Stimulated activated naive CD8-positive, alpha-beta T cell treated with anti-CD3 and anti-CD28 coated beads, Interleukin-15, Interleukin-2, amounts not matched to agents 100 U/mL and 50 U/mL, for 24 hours (primary cell): ENCODE results near the gene ZNF334.
A peak's percentile ranks its signal among the peaks of the same experiment; 100 is the strongest.

ENCODE experiments used
- ATAC-seq: fragments of 150-1000 bp; cut with Tn5 transposase; one replicate; pipeline ENCODE4 v1.10.0; 2021
- DNase-seq: peaks from one replicate; pipeline ENCODE4 v3.0.0; 2021

The ZNF334 gene

DNA sequence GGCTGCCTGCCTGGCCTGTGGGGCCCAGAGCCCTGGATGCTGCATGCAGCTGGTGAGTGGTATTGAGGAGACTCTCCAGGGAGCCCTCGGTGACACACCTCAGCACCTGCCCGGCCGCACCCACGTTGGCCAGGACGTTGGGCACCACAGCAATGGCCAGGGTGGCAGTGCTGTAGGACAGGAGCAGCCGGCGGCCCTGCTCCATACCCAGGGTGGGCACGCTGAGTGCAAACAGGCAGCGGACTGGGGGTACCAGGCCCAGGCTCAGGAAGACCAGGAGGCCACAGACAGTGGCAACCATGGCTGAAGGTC lies 32.4 kb upstream of the ZNF334 start:
- DNase-seq (no peak), ATAC-seq (no peak)

DNA sequence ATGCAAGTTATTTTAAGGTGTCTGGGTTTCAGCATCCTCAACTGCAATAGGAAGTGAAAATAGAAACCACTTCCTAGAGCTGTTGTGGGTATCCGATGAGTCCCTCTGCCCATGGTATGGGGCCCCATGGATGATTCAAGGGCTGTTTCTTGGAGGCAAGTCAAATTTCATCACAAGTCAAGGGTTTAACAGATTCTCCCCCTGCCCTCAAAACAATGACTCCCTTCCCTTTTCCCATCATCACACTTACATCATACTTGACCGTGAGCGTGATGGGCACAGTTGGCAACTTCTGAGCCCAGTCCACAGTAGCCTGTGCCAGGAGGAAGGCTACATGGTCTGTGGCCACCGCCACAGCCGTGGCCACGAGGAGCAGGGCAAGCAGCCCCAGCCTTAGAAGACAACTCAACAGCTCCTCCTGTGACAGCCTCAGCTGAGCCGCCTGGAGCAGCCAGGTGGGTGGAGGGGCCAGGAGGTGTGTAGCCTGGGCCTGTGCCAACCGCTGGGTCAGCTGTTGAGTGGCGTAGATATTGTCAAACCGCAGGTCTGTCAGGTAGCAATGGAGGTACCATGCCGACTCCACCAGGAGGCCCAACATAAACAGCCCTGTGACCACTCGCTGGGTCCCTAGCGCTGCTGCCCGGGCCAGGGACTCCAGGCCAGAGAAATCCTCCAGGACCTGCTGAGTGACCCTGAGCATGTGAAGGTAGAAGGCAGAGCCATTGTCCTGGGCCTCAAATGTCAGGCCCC lies 31.9 kb upstream of the ZNF334 start:
- peak; percentile 47 for DNase-seq
- peak; percentile 91 for ATAC-seq

DNA sequence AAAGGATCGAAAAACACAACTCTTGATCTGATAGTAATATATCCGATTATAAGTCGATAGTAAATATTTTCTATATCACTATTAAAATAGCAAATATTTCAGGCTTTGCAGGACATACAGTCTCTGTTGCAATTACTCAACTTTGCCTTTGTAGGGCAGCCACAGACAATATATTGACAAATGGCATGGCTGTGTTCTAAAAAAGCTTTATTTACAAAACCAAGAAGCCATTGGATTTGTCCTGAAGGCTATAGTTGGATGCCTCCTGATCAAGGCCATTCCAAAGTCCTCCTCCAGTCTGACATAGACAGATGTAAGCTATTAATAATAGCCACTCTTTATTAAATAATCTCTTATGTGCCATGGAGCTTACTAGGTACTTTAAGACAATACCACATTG lies 31.2 kb upstream of the ZNF334 start:
- DNase-seq (no peak), ATAC-seq (no peak)

DNA sequence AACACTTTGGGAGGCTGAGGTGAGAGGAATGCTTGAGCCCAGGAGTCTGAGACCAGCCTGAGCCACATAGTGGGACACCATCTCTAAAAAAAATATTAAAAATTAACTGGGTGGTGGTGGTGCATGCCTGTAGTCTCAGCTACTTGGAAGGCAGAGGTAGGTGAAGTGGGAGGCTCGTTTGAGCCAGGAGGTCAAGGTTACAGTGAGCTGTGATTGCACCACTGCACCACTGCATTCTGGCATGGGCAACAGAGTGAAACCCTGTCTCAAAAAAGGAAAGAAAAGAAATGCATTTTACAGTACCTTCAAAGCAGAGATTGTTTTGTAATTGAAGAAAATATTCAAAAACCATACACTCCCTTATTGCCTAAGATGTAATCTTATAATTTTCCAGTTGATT lies 30.6 kb upstream of the ZNF334 start:
- ATAC-seq: no peak

DNA sequence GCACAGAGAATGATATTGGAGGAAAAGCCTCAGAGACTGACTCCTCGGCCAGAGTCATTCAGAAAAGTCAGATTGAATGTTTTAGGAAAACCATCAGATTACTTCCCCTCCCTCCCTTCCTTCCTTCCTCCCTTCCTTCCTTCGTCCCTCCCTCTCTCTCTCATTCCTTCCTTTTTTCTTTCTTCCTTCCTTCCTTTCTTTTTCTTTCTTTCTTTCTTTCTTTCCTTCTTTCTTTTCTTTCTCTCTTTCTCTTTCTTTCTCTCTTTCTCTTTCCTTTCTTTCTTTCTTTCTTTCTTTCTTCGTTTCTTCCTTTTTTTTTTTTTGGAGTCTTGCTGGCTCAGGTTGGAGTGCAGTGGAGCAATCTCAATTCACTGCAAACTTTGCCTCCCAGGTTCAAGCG lies 29.7 kb upstream of the ZNF334 start:
- ATAC-seq (no peak), DNase-seq (no peak)

More for the DNA sequence above, 30.6 kb upstream of the ZNF334 start:
- DNase-seq: no peak

DNA sequence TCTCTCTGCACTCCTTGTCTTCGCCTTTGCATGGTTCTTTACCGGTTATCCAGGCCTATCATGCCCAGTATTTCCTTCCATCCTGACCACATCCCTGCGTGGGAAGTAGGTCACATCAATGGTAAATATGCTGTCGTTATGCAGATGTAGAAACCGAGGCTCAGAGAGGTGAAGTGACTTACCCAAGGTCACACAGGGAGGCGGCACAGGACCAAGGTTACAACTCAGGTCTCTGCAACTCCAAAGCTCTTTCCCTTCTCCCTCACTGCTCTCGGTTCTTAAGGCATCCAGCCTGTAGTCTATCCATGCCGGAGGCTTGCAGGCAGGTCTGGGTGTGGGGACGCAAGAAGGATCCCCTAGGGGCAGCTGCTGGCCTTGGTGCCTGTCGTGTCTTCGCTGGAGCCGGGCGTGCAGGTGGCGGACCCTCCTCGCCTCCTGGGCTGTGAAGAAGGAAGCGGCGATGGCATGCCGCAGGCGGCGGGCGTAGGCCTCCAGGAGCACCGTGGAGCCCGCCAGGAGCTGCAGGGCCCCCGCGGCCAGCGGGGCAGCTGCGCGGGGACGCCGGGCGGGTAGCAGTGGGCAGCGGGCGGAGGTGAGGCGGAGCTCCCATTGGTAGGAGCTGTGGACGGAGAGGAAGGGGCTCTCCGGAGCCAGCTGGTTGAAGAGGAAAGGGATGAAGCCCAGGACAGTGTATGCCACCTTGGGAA lies 28.0 kb upstream of the ZNF334 start:
- ATAC-seq (no peak), DNase-seq (no peak)

DNA sequence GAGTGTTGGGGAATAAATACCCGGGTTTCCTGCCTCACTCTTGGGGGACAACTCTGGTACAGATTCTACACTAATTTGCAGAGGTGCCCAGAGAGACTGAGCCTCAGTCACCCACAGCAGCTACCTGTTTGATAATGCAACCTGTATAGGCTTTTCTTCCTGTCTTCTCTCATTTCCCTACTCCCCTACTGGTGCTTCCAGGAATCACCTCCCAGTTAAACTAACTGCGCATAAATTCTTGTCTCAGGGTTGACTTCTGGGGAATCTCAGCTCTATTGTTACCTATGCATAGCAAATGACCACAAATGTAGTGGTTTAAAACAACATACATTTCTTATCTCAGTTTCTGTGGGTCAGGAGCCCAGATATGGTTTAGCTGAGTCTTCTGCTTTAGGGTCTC lies 25.8 kb upstream of the ZNF334 start:
- DNase-seq (no peak), ATAC-seq (no peak)

DNA sequence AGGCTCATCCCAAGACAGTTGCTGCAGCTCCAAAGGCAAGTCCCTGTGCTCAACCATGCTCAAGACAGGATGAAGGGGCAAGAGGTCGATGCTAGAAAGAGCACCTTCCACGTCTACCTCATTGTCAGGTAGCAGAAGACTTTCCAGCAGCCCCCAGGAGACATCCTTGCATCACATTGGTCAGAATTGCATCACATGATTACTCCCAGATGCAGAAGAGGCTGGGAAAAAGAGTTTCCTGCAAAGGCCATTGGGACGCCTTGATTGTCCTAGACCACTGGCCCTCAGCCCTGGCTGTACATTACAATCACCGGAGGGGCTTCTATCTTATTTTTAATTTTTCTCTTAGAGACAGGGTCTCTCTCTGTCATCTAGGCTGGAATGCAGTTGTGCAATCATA lies 17.3 kb upstream of the ZNF334 start:
- ATAC-seq: no peak
- no peak for DNase-seq

DNA sequence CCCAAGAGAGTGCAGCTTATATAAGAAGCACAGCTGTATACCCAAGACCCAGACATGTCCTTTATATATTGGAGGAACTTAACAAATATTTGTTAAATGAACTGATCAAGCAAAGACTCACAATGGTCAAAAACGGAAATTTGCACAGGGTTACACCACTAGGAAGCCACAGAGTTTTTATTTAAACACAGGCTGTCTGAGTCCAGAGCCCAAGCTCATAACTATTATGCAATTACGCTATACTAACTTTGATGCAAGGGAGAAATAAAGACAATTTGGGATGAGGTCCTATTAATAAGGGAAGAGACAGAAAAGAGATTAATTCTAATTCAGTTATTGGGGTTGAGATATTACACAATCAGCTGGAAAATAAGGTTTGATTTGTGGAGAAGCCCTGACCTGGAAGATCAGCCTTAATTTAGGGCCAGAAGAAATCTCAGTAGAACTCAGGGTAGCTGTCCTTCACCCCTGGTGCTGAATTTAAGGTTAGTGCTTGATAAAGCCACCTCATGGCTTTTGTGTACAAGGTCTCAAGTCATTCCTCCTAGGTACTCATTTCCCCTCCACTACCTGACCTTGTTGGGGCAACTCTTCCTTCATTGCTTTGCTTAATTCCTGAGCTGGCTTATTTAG lies 10.5 kb upstream of the ZNF334 start:
- DNase-seq: no peak
- ATAC-seq: no peak

DNA sequence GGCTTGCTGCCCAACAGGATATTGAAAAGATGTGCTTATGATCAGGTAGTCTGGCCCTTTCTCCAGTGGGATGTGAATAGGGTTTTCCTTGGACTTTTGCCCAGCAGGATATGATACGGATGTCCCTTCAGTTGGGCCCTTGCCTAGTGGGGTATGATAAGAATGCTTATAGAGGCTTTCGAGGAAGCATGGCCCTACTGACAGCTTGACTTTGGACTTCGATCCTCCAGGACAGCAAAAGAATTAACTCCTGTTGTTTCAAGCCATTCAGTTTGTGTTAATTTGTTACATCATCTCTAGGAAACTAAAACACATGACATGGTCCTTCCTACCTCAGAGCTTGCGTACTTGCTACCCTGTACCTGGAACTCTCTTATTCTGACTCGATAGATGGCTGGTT lies 9.7 kb upstream of the ZNF334 start:
- no peak for ATAC-seq
- no peak for DNase-seq

DNA sequence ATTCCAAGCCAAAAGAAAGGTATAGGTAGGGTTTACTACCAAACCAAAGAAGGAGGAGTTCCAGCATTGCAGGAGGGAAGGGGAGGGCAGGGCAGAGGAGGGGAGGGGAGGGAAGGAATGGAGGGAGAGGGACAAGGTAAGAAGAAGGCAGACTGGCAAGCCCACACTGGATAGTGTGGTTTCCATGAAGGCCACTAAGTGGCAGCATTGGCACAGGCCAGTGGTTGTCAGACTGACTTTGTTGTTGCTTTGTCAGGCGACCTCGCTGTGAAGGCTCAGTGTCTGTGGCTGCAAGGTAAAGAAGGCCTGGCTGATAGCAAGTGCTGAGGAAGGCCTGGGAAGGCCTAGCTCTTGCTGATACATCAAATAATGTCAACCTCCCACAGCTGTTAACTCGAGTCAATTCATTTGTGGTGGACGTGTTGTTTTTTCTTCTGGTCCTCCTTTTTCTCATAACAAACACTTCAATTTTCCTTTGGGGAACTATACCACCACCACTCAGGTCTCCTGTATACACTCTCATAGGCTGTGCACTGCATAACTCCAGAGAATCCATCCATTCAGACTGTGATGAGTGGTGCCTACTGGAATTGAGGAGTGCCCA lies 7.7 kb upstream of the ZNF334 start:
- peak; percentile 43 for DNase-seq
- peak; percentile 83 for ATAC-seq

DNA sequence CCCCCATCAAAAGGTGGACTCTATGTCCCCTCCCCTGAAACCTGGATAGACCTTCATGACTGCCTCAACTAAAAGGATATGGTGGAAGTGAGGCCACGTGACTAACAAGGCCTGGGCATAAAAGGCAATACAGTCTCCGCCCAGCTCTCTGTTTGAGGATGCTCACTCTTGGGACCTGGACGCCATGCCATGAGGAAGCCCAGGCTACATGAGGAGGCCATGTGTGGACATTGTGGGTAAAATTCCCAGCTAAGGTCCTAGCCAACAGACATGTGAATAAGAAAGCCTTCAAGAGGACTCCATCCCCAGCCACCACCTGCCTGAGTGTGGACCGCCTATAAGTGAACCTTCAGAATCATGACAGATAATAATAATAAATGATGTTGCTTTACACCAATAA lies 7.2 kb upstream of the ZNF334 start:
- ATAC-seq (no peak), DNase-seq (no peak)

DNA sequence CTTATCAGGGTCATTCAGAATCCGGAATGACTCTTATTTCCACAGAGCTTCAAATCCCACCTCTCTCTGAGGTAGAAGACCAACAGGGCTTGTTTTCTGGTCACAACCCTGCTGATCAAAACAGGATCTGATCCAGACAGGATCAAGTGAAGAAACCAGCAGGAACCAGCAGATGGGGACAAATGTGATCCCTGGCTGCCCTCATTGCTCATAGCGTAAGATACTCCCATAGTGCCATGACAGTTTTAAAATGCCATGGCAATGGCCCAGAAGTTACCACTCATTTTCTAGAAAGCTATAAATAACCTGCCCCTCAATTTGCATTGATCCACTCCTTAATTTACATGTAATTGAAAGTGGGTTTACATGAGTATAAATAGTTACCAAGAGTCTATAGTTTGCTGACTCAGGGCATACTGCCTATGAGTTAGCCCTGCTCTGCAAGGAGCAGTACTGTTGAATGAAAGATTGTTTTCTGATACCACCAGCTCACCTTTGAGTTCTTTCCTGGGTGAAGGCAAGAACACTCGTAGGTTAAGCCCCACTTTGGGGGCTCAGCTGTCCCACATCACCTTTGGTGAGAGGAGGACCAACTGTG lies 6.2 kb upstream of the ZNF334 start:
- ATAC-seq: no peak

DNA sequence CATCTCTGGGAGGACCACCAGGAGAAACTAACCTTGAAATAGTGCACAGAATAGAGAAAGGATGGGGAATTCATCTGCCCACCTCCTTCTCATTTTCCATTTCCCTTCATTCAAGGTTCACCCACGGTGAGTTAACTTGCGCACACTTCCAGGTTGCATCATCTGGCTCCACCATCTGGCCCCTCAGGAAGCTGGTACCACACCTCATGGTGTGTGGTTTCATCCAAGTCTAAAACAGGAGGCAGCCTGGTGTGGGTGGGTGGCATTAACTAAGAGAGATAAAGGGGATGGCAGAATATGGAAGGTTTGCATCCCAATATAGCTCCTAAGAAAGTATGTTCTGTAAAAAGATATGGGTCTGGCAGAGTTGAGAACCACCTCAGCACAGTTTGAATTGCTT lies 3.8 kb downstream of the ZNF334 start:
- peak; percentile 5 for DNase-seq
- ATAC-seq: no peak

More for the DNA sequence above, 6.2 kb upstream of the ZNF334 start:
- no peak for DNase-seq

DNA sequence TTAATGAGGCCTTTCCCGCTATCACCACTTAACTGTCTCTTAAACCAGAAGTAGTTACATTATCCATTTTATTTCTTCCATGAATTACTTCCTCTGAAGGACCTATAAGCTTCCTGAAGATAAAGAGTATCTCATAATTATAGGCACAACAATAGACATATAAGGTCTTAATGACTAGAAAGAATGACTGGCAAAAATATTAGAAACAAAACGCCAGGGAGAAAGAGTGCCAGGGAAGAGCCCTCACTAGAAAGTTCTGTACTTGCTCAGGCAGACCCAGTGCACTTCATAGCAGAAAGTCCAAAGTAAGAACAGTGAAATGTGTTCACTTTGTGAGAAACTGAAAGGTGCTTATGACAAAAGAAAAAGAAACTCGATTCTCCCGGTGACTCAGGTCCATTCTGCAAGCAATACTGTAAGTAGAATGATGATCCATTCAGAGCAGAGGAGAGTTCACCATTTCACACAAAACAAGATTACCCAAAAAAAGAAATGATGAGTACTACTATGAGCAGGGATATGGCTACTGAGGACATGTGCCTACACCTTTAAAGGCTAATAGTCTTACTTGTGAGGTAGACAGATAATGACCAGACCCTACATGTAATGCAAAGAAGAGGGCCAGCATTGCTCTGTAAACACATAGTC lies 5.5 kb downstream of the ZNF334 start:
- ATAC-seq: peak; percentile 57

DNA sequence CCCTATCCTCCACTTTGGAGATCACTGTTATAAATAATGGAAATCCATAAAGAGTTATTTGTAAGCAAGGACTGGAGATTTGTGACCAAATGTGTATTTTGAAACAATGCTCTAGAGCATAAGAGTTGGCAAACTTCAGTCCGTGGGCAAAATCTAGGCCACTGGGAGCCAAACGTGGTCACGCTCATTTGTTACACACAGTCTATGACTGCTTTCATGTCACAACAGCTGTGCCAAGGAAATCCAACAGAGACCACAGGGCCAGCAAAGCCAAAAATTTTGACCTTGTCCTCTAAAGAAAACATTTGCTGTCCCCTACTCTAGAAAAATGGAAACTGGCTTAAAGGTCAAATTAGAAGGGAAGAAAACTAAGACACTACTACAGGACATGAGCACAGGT lies 7.9 kb downstream of the ZNF334 start:
- no peak for ATAC-seq
- DNase-seq: no peak

More for the DNA sequence above, 5.5 kb downstream of the ZNF334 start:
- DNase-seq: no peak

DNA sequence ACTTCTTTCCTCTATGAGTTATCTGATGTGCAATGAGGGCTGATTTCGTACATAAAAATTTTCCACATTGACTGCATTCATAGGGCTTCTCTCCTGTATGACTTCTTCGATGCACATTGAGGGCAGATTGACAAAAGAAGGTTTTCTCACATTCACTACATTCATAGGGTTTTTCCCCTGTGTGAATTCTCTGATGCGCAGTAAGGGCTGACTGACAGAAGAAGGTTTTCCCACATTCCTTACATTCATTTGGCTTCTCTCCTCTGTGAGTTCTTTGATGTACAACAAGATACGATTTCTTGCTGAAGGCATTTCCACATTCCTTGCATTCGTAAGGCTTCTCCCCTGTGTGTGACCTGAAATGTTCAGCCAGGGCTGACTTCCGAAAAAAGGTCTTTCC lies 11.4 kb downstream of the ZNF334 start:
- DNase-seq: no peak
- no peak for ATAC-seq

DNA sequence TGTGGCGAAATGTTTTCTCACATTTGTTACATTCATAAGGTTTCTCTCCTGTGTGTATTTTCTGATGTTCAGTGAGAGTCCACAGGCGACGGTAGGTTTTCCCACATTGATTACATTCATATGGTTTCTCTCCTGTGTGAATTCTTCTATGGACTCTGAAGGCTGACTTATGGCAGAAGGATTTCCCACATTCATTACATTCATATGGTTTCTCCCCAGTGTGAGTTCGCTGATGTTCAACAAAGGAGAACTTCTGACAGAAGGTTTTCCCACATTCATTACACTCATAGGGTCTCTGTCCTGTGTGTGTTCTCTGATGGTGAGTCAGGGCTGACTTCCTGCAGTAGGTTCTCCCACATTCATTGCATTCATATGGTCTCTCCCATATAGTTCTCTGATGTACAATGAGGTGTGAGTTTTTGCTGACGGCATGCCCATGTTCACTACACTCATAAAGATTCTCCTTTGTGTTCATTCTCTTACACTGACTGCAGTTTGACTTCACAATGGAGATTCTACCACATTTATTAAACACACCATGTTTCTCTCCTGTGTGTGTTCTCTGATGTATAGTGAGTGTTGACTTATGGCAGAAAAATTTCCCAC lies 11.9 kb downstream of the ZNF334 start:
- DNase-seq (no peak), ATAC-seq (no peak)

DNA sequence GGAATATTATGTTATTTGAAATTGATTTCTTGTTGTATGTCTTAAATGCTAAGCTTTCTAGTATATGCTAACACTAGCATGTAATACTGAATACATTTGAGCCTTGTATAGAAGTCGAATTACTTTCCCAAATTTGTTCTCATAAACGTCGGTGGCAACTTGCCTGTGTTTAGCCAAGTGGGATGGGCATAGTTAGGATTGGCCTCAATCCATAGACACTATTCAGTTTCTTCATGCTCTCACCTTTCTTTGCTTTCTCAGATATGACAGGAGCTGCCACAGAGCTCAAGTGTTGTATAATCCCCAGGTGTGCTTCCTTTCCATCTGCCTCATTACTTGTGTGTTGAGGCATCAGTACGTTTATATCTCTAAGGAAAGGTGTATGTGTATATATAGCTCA lies 19.3 kb downstream of the ZNF334 start:
- no peak for DNase-seq
- ATAC-seq: no peak

DNA sequence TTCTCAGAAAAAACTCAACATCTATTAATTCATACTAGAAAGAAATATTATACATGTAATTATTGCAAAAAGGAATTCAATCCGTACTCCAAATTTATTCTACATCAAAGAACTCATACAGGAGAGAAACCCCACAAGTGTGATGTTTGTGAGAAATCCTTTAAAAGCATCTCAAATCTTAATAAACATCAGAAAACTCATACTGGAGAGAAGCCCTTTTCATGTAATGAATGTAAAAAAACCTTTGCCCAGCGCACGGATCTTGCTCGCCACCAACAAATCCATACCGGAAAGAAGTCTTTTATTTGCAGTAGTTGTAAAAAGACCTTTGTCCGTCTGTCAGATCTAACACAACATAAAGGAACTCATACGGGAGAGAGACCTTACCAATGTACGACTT lies 22.0 kb downstream of the ZNF334 start:
- DNase-seq (no peak), ATAC-seq (no peak)

DNA sequence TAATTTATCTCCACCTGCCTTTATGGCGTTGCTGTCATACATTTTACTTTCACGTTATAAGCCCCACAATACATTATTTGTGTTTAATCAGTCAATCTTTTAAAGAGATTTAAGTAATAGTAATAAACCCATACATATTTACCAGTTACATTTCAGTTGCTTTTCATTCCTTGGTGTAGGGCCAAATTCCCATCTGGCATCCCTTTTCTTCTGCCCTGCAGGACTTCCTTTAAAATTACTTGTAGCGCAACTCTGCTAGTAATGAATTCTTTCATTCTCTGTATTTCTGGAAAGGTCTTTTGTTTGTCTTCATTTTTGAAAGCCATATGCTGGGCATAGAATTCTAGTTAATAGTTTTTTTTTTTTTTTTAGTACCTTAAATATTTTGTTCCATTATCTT lies 24.9 kb downstream of the ZNF334 start:
- ATAC-seq (no peak), DNase-seq (no peak)

DNA sequence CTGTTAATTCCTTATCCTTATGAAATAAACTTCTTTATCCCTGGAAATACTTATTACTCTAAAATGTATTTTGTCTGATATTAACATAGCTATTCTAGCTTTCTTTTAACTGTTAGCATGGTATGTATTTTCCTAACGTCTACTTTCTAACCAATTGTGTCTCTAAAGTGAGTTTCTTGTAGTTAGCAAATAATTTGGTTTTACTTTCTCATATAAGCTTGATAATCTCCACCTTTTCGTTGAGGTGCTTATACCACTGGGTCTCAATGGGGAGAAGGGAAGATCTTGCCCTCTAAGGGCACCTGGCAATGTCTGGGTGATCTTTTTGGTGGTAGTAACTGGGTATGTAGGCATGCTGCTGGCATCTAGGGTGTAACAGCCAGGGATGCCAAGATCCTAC lies 25.7 kb downstream of the ZNF334 start:
- DNase-seq: no peak
- no peak for ATAC-seq
